T-helper 22 cell (primary cell): ENCODE measurements around the gene CXCL10.
"Not testable (repeated sequence)": the region's sequence is repeated elsewhere in the genome, so short reads cannot be mapped to it uniquely, and the experiment has no call there.

Experiments used
- DNase-seq: peaks from one replicate; pipeline ENCODE4 v3.0.0-alpha.2; 2020; ENCODE audit warnings: low read depth

The CXCL10 gene

DNA sequence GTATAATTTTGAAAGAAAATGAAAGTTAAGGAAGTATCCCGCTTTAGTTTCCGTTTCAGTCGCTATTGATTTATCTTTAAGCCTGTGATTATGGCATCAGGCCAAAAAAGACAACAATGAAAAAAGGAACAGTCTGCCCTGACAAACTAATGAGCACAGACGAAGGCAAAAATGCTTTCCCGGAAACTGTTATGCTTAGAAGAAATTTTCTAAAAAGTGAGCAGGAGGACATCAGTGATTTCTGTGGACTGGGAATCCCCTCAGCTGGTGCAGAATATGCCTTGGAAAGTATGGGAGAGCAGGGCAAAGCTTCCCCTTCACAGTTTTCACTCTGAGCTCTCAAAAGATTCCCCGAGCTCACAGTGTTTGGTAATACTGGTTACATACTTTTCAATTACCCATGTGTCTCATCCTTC lies 5.1 kb upstream of the CXCL10 start:
- DNase-seq = no peak

DNA sequence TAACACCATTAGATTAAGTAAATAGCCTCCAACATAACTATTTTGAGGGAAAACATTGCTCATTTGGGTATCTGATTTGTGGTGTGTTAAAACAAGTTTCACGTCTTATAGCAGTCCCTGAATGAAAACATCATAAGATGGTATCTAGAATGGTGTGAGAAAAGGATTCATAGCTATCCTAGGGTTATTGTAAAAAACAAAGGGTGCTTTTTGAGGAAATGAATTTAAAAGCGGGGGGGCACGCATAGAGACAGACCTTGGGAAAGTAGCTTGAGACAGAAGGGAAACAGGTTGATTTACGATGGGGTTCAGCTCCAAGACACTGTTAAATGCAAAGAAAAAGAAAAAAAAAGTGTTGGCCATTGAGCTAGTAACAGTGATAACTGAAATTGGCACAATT lies 768 bp upstream of the CXCL10 start:
- DNase-seq = no peak

GRCh38 chr4:76022677-76023076 lies 620 bp downstream of the CXCL10 start:
- no peak for DNase-seq

- DNase-seq = no peak
Measured at GRCh38 chr4:76022031-76022430, 1.3 kb downstream of the CXCL10 start.

GRCh38 chr4:76017056-76017686 lies 6.1 kb downstream of the CXCL10 start:
- DNase-seq = no peak

DNA sequence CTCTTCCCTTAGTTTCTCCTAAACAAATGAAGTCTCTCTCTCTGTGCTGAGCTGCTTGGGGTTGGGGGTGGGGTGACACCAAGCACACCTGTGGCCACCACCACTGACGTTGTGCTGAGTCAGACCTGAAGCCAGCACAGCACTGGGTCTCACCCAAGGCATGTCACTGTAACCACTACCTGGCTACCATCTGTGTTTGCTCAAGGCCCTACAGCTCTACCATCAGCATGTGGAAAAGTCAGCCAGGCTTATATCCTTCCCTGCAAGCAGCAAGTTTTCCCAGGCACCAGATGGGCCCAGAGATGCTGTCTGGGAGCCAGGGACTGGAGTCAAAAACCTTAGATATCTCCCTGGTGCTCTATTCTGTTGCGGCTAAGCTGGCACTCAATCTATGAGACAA lies 6.9 kb downstream of the CXCL10 start:
- no peak for DNase-seq

GRCh38 chr4:76013540-76013939 lies 9.8 kb downstream of the CXCL10 start:
- no peak for DNase-seq

GRCh38 chr4:76012388-76012801 lies 10.9 kb downstream of the CXCL10 start:
- no peak for DNase-seq

- no peak for DNase-seq
Measured at GRCh38 chr4:76011700-76012387, 11.5 kb downstream of the CXCL10 start.

- no peak for DNase-seq
Measured at GRCh38 chr4:76011018-76011670, 12.2 kb downstream of the CXCL10 start.

DNA sequence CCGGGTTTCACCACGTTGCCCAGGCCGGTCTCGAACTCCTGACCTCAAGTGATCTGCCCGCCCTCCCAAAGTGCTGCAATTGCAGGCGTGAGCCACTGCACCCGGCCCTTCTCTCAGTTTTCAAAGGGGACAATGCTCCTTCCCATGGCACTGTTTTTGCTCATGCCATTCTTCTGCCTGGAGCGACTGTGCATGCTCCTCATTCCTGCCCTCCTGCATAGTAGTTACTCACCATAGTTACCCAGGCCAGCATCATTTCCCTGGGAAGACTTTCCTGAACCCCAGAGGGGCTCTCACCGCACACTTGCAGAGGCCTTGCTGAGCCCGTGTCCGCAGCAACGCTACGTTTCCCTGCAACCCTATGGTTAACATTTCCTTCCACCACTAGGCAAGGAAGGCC lies 12.7 kb downstream of the CXCL10 start:
- no peak for DNase-seq

DNA sequence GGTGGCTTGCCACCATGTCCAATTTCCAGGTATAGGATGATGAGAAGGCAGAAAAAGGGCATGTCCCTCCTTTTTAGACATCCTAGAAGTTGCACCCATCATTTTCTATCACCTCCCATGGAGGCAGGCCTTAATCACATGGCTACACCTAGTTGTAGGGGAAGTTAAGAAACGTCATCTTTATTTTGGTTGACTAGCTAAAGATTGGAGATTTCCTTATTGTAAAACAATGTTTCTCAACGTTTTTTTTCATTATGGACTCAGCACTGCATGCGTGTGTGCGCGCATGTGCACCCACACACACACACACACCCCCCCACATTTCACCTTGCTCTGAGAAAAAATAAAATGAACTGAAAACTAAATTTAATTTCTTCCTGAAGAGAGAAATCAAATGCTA lies 14.0 kb downstream of the CXCL10 start:
- no peak for DNase-seq

DNA sequence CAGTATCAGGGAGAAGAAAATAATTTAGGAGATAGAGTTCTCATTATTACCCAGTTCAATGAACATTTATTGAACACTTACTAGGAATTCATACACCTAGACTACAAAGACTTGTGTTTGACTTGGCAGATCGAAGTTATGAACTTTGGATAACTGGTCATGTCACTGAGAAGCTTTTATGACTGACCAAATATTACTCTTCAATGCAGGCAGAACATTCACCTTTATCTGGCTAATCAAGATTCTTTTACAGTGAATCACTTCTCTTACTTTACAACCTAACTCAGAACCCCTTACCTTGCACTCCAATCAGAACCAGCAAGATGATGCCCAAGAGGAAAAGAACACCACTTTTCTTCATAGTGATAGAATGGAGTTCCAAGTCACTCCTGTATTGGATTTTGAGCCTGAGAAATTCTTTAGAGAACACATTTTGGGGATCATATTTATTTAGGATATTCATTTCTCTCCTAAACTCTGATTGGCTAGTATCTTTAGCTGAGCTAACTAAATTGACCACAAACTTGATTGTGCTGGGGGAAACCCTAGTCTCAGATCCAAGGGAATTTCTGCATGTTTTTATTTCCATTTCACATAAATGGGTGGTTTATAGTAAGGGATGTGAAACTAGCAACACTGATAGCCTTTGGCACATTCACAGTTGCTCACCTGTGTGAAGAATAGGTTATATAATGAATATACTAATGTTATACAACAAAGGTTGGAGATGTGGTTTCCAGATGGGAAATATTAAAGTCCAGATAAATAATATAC lies 16.0 kb downstream of the CXCL10 start, which contains the start of gene CXCL9:
TSS of gene CXCL9 (minus strand) at position 421 of the 774 bp plus-strand sequence. CDS start at position 361, 60 bp downstream.
- no peak for DNase-seq

DNA sequence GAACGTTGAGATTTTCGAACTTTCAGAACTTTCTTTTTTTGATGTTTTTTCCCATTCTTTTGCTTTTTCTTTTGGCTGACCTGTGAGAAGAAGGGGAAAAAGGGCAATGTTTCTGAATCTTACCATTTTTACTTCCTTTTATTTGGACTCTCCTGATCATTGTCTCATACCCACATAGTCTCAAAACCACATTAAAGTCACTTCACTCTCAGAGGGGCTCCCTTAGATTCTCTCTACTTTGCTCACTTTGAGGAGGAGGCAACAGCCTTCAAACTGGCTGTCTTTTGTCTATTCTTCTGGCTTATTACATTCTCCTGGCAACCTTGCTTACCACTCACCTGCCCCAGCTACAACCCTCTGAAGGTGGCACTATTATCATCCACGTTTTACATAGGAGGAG lies 19.7 kb downstream of the CXCL10 start:
- DNase-seq = no peak

GRCh38 chr4:76003035-76003434 lies 20.3 kb downstream of the CXCL10 start:
- DNase-seq = no peak

- no peak for DNase-seq
Measured at GRCh38 chr4:76002176-76002575, 21.1 kb downstream of the CXCL10 start.

DNA sequence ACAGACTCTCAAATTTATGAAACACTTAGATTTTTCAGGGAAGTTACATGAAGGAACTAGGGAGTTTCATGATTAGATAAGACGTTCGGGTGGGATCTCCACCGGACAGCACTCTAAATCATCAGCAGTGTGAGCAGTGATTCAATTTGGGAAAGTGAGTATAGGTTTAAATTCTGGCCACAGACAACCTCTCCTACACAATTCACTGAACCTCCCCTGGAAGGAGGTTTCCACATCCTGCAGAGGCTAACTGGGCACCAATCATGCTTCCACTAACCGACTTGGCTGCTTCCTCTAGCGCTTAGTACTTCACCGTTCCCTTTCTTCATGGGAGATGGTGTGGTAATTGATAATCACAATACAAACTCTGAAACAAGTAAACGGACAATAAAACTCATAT lies 21.6 kb downstream of the CXCL10 start:
- DNase-seq = no peak

GRCh38 chr4:76000279-76000678 lies 23.0 kb downstream of the CXCL10 start:
- DNase-seq = no peak

- DNase-seq = not testable (repeated sequence)
Measured at GRCh38 chr4:75998525-75999147, 24.7 kb downstream of the CXCL10 start.

DNA sequence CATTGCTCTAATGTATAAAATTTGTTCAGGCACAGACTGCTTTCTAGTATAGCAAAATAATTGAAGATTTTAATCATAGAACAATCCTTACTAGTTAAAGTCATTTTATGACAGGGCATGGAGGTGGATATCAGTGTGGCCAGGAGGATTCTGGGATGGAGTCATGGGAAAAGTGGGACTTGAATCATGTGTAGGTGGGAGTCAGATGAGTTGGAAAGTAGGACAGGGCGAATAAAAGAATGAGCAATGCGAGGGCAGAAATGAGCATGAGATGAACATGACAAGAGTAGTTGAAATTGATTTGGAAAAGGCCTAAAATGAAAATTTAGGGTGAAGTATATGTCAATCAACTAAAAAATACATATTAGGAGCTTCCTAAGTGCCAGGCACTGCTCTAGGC lies 25.4 kb downstream of the CXCL10 start:
- no peak for DNase-seq

DNA sequence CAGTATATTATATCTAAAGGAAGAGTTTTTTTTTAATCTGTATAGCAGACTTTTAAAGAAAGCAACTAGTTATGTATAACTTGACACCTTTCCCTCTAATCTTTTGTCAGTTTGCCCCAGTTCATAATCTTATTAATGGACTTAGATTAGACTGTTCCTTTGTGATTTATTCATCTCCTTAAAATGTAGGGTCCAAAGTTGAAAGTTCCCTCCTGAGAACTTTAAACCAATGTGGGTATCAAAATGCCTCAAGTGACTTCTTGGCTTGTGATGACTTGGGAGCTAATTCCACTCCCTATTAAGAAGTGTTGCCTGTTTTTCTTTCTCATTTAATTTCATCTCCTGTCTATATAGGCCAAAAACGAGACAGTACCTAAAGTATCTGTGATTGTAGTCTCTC lies 26.2 kb downstream of the CXCL10 start:
- no peak for DNase-seq

DNA sequence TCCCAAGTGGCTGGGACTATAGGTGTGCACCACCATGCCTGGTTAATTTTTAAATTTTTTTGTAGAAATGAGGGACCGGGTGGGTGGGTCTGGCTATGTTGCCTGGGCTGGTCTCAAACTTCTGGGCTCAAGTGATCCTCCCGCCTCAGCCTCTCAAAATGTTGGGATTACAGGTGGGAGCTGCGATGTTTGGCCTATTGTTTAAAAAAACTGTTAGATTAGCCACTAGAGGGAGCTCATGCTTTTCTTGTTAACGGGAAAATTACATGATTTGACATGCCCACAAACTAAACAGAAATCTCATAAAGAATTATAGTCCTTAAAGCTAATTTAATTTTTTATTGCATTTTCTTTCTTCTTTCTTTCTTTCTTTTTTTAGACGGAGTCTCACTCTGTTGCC lies 27.6 kb downstream of the CXCL10 start:
- DNase-seq = no peak
